ENCODE measurements around the gene EPC1. TPM values are rescaled to one million over a fixed set of nuclear protein-coding genes. Genes with fewer than 3 reads are reported as not detected.

The EPC1 gene
- total and polyA plus RNA-seq, 2 of the 8 experiments (the other 6 are each of a cell fraction or from before 2014, with no cell fraction given): 23.7 to 42.3 TPM

GRCh38 chr10:32386623-32387260 lies 39.8 kb upstream of the EPC1 start (continued):
- TF ChIP-seq CHD7 (IDR thresholded peaks at IDR 0.05; ENCODE audit: insufficient replicate concordance, low read length) (no peak), GTF2F1 (IDR thresholded peaks at IDR 0.05; ENCODE audit: borderline replicate concordance, low read depth, low read length) (no peak), KDM1A (IDR thresholded peaks at IDR 0.05; ENCODE audit: borderline replicate concordance, low read length) (no peak), CEBPB (IDR thresholded peaks at IDR 0.05; ENCODE audit: low read depth, low read length) (no peak), JUND (IDR thresholded peaks at IDR 0.05; ENCODE audit: low read length) (no peak), SP1 (IDR thresholded peaks at IDR 0.05; ENCODE audit: low read depth, low read length) (no peak), BRCA1 (IDR thresholded peaks at IDR 0.05; ENCODE audit: low read depth, low read length) (no peak), ASH2L (IDR thresholded peaks at IDR 0.05; ENCODE audit: low read length) (no peak), SAP30 (IDR thresholded peaks at IDR 0.05; ENCODE audit: insufficient read depth, insufficient replicate concordance, low read length) (no peak)

Measured in H1 (cell line).